Liver (tissue), 9 donors: Measurements from ENCODE around the gene SCN2B. TPM values are rescaled to one million over a fixed set of nuclear protein-coding genes. Genes with fewer than 3 reads are reported as not detected.

Experiments used
- DNase-seq: peaks from one replicate; pipeline ENCODE4 v3.0.0-alpha.2; 2017; ENCODE audit warnings: low spot score
- H3K27ac ChIP-seq, 2 donors: one replicate each; pipeline ENCODE4 v1.7.0; 2013; ENCODE audit warnings: inconsistent platforms in 2 of 2, low read length in 2 of 2, control low read depth in 1 of 2, low read depth in 1 of 2, mild to moderate bottlenecking in 1 of 2
- H3K27me3 ChIP-seq, 4 donors: one replicate each; pipeline versions ENCODE4 v1.6.1 to v1.7.0; 2013; ENCODE audit warnings: low read length in 3 of 4, inconsistent platforms in 1 of 4, mild to moderate bottlenecking in 1 of 4, moderate library complexity in 1 of 4; ENCODE audit not compliant: control insufficient read depth in 4 of 4, insufficient read depth in 4 of 4
- H3K36me3 ChIP-seq, 4 donors: one replicate each; pipeline versions ENCODE4 v1.6.1 to v1.7.0; 2013; ENCODE audit warnings: low read length in 3 of 4, mild to moderate bottlenecking in 3 of 4, low read depth in 1 of 4, moderate library complexity in 1 of 4; ENCODE audit not compliant: control insufficient read depth in 4 of 4, insufficient read depth in 3 of 4
- H3K4me1 ChIP-seq, 4 donors: one replicate each; pipeline versions ENCODE4 v1.6.1 to v1.7.0; 2013; ENCODE audit warnings: low read length in 3 of 4, mild to moderate bottlenecking in 3 of 4, moderate library complexity in 1 of 4; ENCODE audit not compliant: control insufficient read depth in 4 of 4, insufficient read depth in 4 of 4
- H3K4me3 ChIP-seq, 3 donors: one replicate each; pipeline versions ENCODE4 v1.6.1 to v1.7.0; 2013; ENCODE audit warnings: low read length in 3 of 3, control low read depth in 1 of 3, low read depth in 1 of 3, mild to moderate bottlenecking in 1 of 3
- H3K9ac ChIP-seq, 2 donors: one replicate each; pipeline ENCODE4 v1.7.0; 2013; ENCODE audit warnings: low read length in 2 of 2, mild to moderate bottlenecking in 2 of 2, moderate library complexity in 2 of 2, control low read depth in 1 of 2, low read depth in 1 of 2
- H3K9me3 ChIP-seq, 4 donors: one replicate each; pipeline versions ENCODE4 v1.6.1 to v1.7.0; 2013; ENCODE audit warnings: low read length in 3 of 4; ENCODE audit not compliant: control insufficient read depth in 4 of 4
- FOXA1 ChIP-seq: IDR thresholded peaks from 2 replicates; pipeline ENCODE4 v1.6.1; 2016; ENCODE audit warnings: antibody characterized with exemption
- NR2F2 ChIP-seq: IDR thresholded peaks from 2 replicates; pipeline ENCODE4 v1.6.1; 2016; ENCODE audit warnings: antibody characterized with exemption
- RXRA ChIP-seq, 2 donors: IDR thresholded peaks; 2 replicates each; pipeline ENCODE4 v1.6.1; 2017 to 2018; ENCODE audit warnings: antibody characterized with exemption in 2 of 2, mild to moderate bottlenecking in 1 of 2
- SP1 ChIP-seq: IDR thresholded peaks from 2 replicates; pipeline ENCODE4 v1.6.1; 2018; ENCODE audit warnings: antibody characterized with exemption, mild to moderate bottlenecking
- TAF1 ChIP-seq: conservative IDR thresholded peaks from 2 replicates; pipeline ENCODE4 v1.6.1; 2016; ENCODE audit warnings: antibody characterized with exemption, mild to moderate bottlenecking
- ZBTB33 ChIP-seq: IDR thresholded peaks from 2 replicates; pipeline ENCODE4 v1.6.1; 2016; ENCODE audit warnings: antibody characterized with exemption
- WGBS: extraction: QIAGEN DNeasy Blood & Tissue Kit; methylation state at CpG from one replicate; pipeline ENCODE4 v1.1.7; 2013; 5-methylcytosine and 5-hydroxymethylcytosine counted together
- polyA plus RNA-seq, 2 donors: library from polyadenylated mRNA; stranded (reverse) in 1 of 2; unstranded in 1 of 2; fragments of 200-250 nt in 1 of 2; fragments of >200 nt in 1 of 2; fragmentation: Nextera tagmentation in 1 of 2; extraction: Ambion mirVana in 1 of 2; gene quantifications; one replicate each; pipeline versions ENCODE4 v1.2.1 to v1.2.3, GENCODE V29; 2013 to 2015
- total RNA-seq, 2 donors: library from RNA; depleted of rRNA; stranded (reverse); fragments of >200 nt; gene quantifications; one replicate each; pipeline ENCODE4 v1.2.3, GENCODE V29; 2014
- donor health status: healthy.
- donor health status: healthy.
- donor health status: healthy.
- donor health status: healthy.
- donor health status: healthy.

SCN2B gene
- total and polyA plus RNA-seq, 4 donors = 0.01 to 0.05 TPM; not detected in 2

DNA sequence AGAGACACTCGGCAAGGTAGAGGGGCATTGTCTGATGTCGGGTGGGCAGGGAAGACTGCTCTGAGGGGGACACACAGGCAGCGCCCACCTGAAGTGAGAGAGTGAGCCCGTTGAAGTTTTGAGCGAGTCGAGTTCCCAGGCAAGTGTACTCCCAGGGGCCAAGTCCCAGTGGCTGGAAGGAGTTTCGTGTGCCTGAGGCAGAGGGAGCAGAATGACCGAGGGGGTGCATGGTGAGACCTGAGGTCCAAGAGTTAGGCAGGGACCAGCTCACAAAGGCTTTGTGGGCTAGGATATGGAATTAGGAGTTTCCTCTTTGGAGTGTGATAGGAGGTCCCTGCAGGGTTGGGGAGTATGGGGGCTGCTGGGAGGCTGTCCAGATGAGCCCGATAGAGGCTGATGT, 6.2 kb downstream of the SCN2B start:
- no peak overlapping the region for H3K27ac ChIP-seq
- 82% methylated on average over 9 of the region's 9 CpGs for WGBS
- TF ChIP-seq RXRA (IDR thresholded peaks at IDR 0.05) = no peak
- no peak for TF ChIP-seq NR2F2
- no peak for TF ChIP-seq FOXA1
- H3K9ac ChIP-seq = no peak overlapping the region
- no peak for DNase-seq
- H3K4me3 ChIP-seq = no peak overlapping the region
- H3K4me1 ChIP-seq = peaks cover 0 to 9% (median 3%) of the 10 kb centered on the region in 4 donors
- no peaks in the 10 kb centered on the region for H3K9me3 ChIP-seq
- no peaks in the 10 kb centered on the region for H3K36me3 ChIP-seq
- no peaks in the 10 kb centered on the region for H3K27me3 ChIP-seq

DNA sequence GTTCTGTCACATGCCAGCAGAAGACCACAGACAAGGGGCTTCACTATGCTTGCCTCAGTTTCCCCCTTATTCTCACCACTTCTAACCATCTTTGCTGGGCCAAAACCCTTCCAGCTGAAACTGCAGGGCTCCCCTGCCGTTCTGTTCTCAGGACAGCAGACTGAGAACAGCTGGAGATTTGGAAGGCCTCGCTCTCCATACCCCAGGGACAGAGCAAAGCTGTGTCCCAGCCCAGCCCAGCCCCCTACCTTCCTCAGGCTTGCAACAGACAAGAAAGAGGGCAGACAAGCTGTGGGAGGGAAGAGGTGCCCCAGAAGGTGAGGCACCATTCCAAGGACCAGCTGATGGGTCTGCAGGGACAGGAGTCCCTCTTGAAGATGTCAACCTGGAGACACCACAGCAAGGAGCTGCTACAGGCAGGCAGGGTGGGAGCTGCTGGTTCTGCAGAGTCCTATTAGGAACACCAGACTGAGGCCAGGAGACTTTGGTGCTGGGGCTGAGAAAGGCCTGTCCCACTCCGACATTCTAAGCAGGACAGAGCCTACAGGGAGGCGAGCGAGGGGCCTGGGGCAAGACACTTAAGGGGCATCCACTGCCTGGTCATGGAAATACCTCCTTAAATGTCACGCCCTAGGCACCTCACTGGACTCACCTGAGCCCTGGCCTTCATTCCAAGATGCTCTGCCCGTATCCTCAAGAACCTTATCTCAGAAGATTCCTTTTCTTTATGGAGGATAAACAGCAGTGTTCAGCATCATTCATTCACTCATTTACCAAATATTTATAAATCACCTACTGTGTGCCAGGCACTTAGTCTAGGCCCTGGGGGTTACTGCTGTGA, 6.9 kb downstream of the SCN2B start:
- no peak for DNase-seq
- 81% methylated on average over 7 of the region's 7 CpGs for WGBS
- H3K27me3 ChIP-seq = no peaks in the 10 kb centered on the region

GRCh38 chr11:118168751-118169150, 7.7 kb downstream of the SCN2B start:
- WGBS = 69% methylated on average over 3 of the region's 3 CpGs
- Histone ChIP-seq H3K9me3 (no peaks in the 10 kb centered on the region), H3K27me3 (no peaks in the 10 kb centered on the region), H3K9ac (no peak overlapping the region), H3K4me3 (no peak overlapping the region), H3K27ac (no peak overlapping the region), H3K4me1 (peaks cover 0 to 3% (median 0%) of the 10 kb centered on the region in 4 donors), H3K36me3 (no peaks in the 10 kb centered on the region)
- no peak for TF ChIP-seq TAF1
- no peak for DNase-seq

More for the DNA sequence above, 6.9 kb downstream of the SCN2B start:
- TF ChIP-seq TAF1 = no peak
- Histone ChIP-seq H3K36me3 (no peaks in the 10 kb centered on the region), H3K9ac (no peak overlapping the region), H3K4me1 (peaks cover 0 to 3% (median under 1%) of the 10 kb centered on the region in 4 donors), H3K4me3 (no peak overlapping the region), H3K27ac (no peak overlapping the region), H3K9me3 (no peaks in the 10 kb centered on the region)

DNA sequence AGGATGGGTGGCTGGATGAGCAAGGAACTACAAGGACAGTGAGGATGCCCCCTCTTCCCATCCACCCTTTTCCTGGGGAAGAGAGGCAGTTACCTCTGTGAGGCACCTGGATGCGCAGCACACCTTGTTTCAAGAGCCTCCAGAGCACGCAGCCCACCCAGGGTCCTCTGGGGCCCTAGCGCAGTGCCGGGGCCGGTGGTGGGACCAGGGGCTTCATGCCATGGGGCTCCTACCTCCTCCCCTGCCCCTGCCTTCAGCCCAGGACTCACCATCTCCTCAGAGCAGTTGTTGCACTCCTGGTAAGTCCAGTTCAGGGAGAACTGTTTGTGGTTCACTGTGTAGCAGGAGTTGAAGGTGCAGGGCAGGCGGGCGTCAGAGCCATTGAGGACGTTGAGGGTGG, 8.1 kb downstream of the SCN2B start:
- Histone ChIP-seq H3K27me3 (no peaks in the 10 kb centered on the region), H3K4me1 (peaks cover 0 to 3% (median 0%) of the 10 kb centered on the region in 4 donors)
- DNase-seq = no peak

More for the DNA sequence above, 8.1 kb downstream of the SCN2B start:
- TF ChIP-seq ZBTB33 = no peak
- no peak for TF ChIP-seq SP1
- Histone ChIP-seq H3K4me3 (no peak overlapping the region), H3K27ac (no peak overlapping the region), H3K9me3 (no peaks in the 10 kb centered on the region), H3K9ac (no peak overlapping the region), H3K36me3 (no peaks in the 10 kb centered on the region)
- WGBS = 79% methylated on average over 8 of the region's 8 CpGs
